Midbrain (tissue), 1 donor: ENCODE results near the gene VSTM2B.
"Not testable (repeated sequence)": the region's sequence is repeated elsewhere in the genome, so short reads cannot be mapped to it uniquely, and the experiment has no call there.

Source experiments
- DNase-seq: peaks from one replicate; lab custom pipeline; 2025; lab: John Stamatoyannopoulos, UW

Gene VSTM2B

GRCh38 chr19:29530540-29531457 is 5.0 kb downstream of the VSTM2B start:
- no peak for DNase-seq

DNA sequence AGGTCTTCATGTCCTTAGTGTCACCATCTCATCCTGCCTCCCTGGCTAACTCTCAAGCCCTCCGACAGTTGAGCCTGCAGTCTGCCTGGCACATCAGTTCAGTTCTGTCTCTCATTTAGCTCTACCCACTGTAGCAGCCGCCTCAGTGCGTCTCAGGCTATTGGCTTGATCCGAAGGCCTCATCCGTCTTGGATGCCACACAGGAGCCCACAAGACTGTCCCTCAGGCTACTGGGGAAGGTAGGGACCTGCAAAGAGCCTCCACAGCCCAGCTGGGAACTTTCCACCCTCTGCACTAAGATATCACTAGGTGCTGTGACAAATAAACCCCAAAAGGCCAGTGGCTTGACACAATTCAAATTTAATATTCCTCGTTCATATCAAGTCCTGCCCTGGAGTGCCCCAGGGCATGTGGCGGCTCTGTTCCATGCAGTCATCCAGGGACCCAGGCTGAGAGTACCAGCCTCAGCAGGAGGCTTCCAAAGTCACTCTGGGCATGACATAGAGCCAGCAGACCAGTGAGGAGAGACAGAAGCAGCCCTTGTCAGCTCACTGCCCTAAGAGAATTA is 5.7 kb downstream of the VSTM2B start:
- DNase-seq, result no peak

DNA sequence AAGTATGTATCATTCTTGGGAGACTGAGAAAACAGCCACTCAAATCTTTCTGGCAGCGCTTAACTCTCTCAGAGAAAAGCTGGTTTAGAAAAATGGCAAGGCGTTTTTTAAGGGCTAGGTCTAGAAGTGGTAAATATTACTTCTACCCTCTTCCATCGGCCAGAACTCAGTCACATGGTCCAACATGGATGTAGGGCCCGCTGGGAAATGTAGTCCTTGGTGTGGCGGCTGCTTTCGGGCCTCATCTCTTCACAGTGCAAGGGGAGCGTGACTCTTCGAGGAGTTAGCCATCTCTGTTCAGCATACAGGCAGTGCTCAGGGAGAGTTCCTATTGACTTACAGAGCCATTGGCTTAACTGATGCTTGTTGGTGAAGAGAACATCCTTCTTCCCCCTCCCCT is 6.3 kb downstream of the VSTM2B start:
- DNase-seq, result no peak

DNA sequence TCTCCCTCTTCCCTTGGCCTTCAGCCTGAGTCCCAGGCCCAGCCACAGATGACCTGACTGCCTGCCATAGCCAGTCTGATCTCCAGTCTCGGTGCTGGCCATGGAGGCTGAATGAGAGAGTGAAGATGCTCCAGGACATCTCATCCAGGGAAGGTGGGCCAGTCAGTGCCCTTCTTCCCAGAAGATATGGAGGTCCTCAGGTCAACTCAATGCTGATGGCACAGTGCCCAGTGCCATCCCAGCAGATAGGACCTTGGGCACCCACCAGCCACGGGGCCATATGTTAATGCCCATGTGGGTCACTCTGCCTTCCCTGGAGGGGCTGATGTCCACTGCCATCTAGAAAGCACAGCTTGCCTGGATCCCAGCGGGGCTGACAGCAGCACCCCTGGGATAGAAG is 7.2 kb downstream of the VSTM2B start:
- DNase-seq, result no peak

DNA sequence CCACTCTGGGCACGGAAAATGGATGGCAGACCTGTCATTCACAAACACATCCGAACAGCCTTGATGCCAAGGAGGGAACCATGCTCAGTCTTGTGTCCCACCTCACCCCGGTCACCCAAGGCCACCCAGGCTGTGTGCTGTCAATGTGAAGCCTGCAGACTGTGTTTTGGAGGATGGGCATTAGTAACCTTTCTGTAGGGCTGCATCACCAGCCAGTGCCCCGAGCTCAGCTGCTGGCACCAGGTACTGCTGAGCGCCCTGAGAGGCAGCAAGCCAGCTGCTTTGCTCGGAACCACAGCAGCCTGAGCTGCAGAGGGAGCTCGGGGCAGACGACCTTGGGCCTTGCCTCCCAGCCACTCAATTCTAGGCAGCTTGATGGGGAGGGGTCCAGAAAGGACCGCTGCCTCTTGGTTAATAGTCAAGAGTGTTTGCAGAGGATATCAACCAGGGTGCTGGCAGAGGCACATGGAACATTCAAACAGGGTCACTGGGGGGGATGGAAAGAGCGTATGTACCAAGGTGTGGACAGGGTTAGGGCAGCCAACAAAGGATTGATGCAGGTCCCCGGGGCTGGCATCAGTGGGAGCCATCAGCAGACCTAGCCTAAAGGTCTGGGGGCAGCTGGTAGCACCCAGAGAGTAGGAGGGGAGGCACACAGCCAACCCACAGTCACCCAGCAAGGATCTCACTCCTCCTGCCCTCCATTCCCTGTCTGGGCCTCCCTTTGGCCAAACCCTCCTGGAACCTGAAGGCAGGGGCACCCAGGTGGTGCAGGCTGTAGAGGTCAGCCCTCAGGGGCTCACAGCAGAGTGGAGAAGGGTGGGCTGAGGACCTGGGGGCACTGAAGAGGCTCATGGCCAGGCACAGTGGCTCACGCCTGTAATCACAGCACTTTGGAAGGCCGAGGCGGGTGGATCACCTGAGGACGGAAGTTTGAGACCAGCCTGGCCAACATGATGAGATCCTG is 8.1 kb downstream of the VSTM2B start:
- DNase-seq, result no peak

GRCh38 chr19:29535214-29535831 is 9.5 kb downstream of the VSTM2B start:
- no peak for DNase-seq

- no peak for DNase-seq
Observed at GRCh38 chr19:29535984-29536508, 10.3 kb downstream of the VSTM2B start.

DNA sequence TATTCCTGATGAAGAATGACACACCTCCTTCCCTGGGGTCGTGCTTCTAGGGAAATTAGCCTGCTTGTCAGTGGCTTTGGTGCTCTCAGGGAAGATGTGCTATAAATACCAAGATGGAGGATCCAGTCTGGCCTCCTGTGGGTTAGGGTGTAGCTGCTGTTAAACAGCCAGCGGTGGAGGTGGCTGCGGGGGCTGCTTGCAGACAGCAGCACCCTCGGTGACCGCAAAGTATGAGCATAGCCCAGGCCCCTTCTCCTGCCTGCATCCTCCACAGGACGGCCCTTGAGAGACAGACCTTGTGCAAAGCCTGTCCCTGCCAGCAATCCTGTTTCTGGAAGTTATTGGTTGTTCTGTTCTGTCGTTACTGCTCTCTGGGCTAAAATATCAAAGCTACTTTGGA is 11.4 kb downstream of the VSTM2B start:
- DNase-seq, result no peak

GRCh38 chr19:29537601-29538000 is 11.8 kb downstream of the VSTM2B start:
- no peak for DNase-seq

DNA sequence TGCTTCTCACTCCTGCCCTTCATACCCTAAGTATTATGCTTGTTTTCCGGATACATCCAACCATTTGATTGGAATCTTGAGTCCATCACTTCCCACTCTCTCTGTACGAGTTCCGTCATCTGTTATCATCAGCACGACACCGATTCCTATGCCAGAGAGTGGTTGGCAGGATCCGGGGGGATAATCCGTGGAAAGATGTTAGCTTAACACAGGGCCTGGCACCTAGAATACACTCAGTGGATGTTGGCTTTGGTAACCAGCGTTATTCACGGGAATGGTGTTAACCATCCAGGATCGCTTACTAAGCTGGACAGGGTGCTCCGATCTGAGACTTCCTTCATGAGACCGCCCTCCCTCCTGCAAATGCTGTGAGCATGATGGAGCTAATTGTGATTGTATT is 12.4 kb downstream of the VSTM2B start:
- no peak for DNase-seq

GRCh38 chr19:29538651-29539050 is 12.9 kb downstream of the VSTM2B start:
- no peak for DNase-seq

DNA sequence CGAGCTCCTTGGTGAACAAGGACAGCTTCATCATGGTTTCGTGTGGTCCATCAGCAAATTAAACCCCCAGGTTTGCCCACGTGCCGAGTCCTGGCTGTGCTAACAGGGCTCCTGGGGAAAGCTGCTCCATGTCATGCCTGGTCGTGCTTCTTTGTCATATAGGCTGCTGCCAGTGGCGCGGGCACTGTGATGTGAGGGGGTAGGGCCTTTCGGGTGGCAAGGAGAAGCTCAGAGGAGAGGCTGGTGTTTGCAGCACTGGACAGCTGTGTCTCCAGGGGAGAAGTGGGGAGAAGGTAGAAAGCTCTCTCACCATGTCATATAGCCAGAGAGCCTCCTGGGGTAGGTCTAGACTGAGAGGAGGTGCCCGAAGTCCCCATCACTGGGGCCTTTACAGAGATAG is 13.3 kb downstream of the VSTM2B start:
- DNase-seq, result no peak

GRCh38 chr19:29539670-29540069 is 13.9 kb downstream of the VSTM2B start:
- DNase-seq, result no peak

- no peak for DNase-seq
Observed at GRCh38 chr19:29540114-29540513, 14.3 kb downstream of the VSTM2B start.

DNA sequence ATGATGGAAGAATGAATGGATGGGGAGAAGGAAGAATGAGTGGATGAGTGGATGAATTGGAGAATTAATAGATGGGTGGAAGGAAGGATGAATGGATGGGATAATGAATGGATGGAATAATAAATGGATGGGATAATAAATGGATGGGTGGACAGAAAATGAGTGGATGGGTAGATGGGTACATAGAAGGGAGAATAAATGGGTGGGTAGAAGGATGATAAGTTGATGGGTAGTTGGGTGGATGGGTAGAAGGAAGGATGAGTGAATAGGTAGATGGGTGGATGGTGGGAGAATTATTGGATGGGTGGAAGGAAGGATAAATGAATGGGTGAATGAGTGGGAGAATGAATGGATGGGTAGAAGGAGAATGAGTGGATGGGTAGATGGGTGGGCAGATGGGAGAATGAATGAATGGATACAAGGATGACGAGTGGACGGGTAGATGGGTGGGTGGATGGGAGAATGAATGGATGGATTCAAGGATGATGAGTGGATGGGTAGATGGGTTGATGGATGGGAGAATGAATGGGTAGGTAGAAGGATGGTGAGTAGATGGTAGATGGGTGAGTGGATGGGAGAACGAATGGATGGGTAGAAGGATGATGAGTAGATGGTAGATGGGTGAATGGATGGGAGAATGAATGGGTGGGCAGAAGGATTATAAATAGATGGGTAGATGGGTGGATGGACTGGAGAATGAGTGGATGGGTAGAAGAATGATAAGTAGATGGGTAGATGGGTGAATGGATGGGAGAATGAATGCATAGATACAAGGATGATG is 15.9 kb downstream of the VSTM2B start:
- DNase-seq, result no peak

GRCh38 chr19:29542327-29542726 is 16.5 kb downstream of the VSTM2B start:
- no peak for DNase-seq

DNA sequence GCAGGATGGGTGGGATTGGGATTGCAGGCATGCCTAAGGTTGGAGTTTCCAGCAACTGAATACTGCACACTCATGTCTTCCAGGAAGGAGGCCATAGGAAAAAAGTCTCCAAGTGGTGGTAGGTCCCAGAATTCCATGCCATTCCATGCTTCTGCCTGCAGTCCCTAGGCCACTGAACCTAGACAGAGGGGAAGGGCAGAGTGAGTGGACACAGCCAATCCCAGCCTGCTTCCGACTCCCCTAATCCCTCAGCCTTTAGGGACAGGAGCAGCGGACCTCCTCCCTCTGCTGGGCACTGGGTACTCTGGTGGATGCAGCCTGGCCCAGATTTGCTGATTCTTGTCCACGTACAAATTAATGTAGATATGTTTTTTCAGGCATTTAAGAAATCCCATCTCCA is 17.0 kb downstream of the VSTM2B start:
- DNase-seq, result no peak

GRCh38 chr19:29543381-29543780 is 17.6 kb downstream of the VSTM2B start:
- DNase-seq, result no peak

GRCh38 chr19:29544656-29545360 is 19.0 kb downstream of the VSTM2B start:
- no peak for DNase-seq

DNA sequence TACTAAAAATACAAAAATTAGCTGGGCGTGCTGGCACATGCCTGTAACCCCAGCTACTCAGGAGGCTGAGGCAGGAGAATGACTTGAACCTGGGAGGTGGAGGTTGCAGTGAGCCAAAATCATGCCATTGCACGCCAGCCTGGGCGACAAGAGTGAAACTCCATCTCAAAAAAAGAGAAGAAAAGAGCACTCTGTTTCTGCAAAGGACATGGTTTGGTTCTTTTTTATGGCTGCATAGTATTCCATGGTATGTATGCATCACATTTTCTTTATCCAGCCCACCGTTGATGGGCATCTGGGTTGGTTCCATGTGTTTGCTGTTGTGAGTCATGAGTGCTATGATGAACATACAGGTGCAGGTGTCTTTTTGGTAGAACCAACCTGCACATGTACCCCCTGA is 19.7 kb downstream of the VSTM2B start:
- not testable (repeated sequence) for DNase-seq
